ENCODE measurements around the gene CDH13. TPM values are rescaled to one million over a fixed set of nuclear protein-coding genes. Genes with fewer than 3 reads are reported as not detected.

Gene CDH13
- total and polyA plus RNA-seq, 2 donors (not counting 3 experiments of a cell fraction or from before 2014, with no cell fraction given), result 96.6 to 124 TPM

DNA sequence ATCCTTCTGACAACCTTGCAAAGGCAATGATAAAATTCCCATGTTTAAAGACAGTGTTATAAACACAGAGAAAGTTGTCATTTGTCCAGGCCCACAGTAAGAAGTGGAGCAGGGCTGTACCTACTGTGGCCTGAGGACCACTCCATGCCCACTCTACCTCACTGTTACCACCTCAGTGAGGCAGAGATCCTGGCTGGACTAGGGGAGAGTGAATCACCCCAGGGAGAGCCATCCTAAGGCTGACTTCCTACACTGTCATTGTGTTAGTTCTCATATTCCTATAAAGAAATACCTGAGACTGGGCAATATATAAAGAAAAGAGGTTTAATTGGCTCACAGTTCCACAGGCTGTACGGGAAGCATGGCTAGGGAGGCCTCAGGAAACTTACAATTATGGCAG, 952.3 kb downstream of the CDH13 start:
- TF ChIP-seq, protein P1, sequence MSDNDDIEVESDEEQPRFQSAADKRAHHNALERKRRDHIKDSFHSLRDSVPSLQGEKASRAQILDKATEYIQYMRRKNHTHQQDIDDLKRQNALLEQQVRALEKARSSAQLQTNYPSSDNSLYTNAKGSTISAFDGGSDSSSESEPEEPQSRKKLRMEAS (IDR thresholded peaks at IDR 0.05; ENCODE audit: insufficient read depth, insufficient read length), result no peak
- no peak for TF ChIP-seq POLR2AphosphoS5 (IDR thresholded peaks at IDR 0.05; ENCODE audit: insufficient read depth, low read depth, low read length)
- TF ChIP-seq MYC (IDR thresholded peaks at IDR 0.05; ENCODE audit: low read depth, low read length), result no peak
- no peak for TF ChIP-seq FOS (IDR thresholded peaks at IDR 0.05; ENCODE audit: borderline replicate concordance, insufficient read depth, low read length)
- no peak for TF ChIP-seq JUN (IDR thresholded peaks at IDR 0.05; ENCODE audit: borderline replicate concordance, insufficient read depth, insufficient read length, low read depth)
- TF ChIP-seq, protein P2, sequence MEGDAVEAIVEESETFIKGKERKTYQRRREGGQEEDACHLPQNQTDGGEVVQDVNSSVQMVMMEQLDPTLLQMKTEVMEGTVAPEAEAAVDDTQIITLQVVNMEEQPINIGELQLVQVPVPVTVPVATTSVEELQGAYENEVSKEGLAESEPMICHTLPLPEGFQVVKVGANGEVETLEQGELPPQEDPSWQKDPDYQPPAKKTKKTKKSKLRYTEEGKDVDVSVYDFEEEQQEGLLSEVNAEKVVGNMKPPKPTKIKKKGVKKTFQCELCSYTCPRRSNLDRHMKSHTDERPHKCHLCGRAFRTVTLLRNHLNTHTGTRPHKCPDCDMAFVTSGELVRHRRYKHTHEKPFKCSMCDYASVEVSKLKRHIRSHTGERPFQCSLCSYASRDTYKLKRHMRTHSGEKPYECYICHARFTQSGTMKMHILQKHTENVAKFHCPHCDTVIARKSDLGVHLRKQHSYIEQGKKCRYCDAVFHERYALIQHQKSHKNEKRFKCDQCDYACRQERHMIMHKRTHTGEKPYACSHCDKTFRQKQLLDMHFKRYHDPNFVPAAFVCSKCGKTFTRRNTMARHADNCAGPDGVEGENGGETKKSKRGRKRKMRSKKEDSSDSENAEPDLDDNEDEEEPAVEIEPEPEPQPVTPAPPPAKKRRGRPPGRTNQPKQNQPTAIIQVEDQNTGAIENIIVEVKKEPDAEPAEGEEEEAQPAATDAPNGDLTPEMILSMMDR (IDR thresholded peaks at IDR 0.05; ENCODE audit: extremely low read depth in 1 of 2, insufficient read depth in 1 of 2, low read depth in 1 of 2, low read length in 2 of 2), result no peak
- TF ChIP-seq EZH2 (IDR thresholded peaks at IDR 0.05; ENCODE audit: borderline replicate concordance, low read depth, low read length, severe bottlenecking), result no peak
- TF ChIP-seq POLR2A (IDR thresholded peaks at IDR 0.05; ENCODE audit: low read depth, low read length), result no peak
- TF ChIP-seq GATA2 (IDR thresholded peaks at IDR 0.05; ENCODE audit: insufficient read depth, insufficient read length, low read depth, low read length), result no peak
- Histone ChIP-seq H3K4me3 (replicated peaks in 1 of 3; ENCODE audit: insufficient read depth in 1 of 3, low read depth in 1 of 3, low read length in 3 of 3) (no peak overlapping the region), H3K4me1 (ENCODE audit: control insufficient read depth, extremely low read depth, insufficient read depth, low read length) (no peaks in the 10 kb centered on the region), H3K9ac (replicated peaks; ENCODE audit: extremely low read depth, insufficient read depth, low read length) (no peak overlapping the region), H3K36me3 (ENCODE audit: control insufficient read depth in 2 of 2, extremely low read depth in 1 of 2, insufficient read depth in 2 of 2, low read length in 2 of 2) (no peaks in the 10 kb centered on the region), H2AFZ (ENCODE audit: low read depth, low read length) (no peak overlapping the region), H3K27me3 (ENCODE audit: control insufficient read depth in 2 of 2, insufficient read depth in 2 of 2, low read length in 2 of 2) (no peaks in the 10 kb centered on the region), H4K20me1 (replicated peaks; ENCODE audit: control insufficient read depth, extremely low read depth, insufficient read depth, low read length) (no peaks in the 10 kb centered on the region), H3K9me3 (replicated peaks; ENCODE audit: control insufficient read depth, insufficient read depth, low read length) (no peaks in the 10 kb centered on the region), H3K9me1 (replicated peaks; ENCODE audit: control insufficient read depth, extremely low read depth, insufficient read depth, low read length) (no peaks in the 10 kb centered on the region), H3K79me2 (ENCODE audit: control insufficient read depth, insufficient read depth, low read length) (no peaks in the 10 kb centered on the region), H3K4me2 (ENCODE audit: insufficient read depth, low read length) (no peak overlapping the region), H3K27ac (ENCODE audit: insufficient read depth, low read depth, low read length) (no peak overlapping the region)
- DNase-seq (ENCODE audit: low read depth, low spot score) (no peak), FAIRE-seq (no peak)
- BruUV-seq (replicated peaks), result no TSS peak
- dilution Hi-C loops (cut with MboI; ENCODE audit: extremely low pct_ligation_motif_present, low sequenced_read_pairs), result no loop called here
- CTCF ChIA-PET, result no interaction called here
- POLR2A ChIA-PET, result no interaction called here
- intact Hi-C loops (cut with micrococcal nuclease), result no loop called here

Data from endothelial cell of umbilical vein (primary cell).